Prostate gland (tissue), 2 donors: ENCODE measurements around the gene GAS6. TPM values are rescaled to one million over a fixed set of nuclear protein-coding genes. Genes with fewer than 3 reads are reported as not detected.

Source experiments
- DNase-seq: peaks from one replicate; pipeline ENCODE4 v3.0.0-alpha.2; 2019; ENCODE audit warnings: low spot score
- H3K27ac ChIP-seq, 2 donors: fragments of 200-600 bp; sonication (generic); 2 replicates each; pipeline ENCODE4 v1.5.1; 2017 to 2019
- H3K27me3 ChIP-seq: fragments of 200-600 bp; sonication (generic); replicated peaks from 2 replicates; pipeline ENCODE4 v1.5.1; 2019; ENCODE audit not compliant: insufficient read depth
- H3K36me3 ChIP-seq, 2 donors: fragments of 200-600 bp; sonication (generic); 1 replicate in 1 of 2; 2 replicates in 1 of 2; pipeline versions ENCODE4 v1.5.1 to v1.8.1; 2017 to 2019
- H3K4me1 ChIP-seq: fragments of 200-600 bp; sonication (generic); replicated peaks from 2 replicates; pipeline ENCODE4 v1.5.1; 2019
- H3K4me3 ChIP-seq, 2 donors: fragments of 200-600 bp; sonication (generic); 2 replicates each; pipeline ENCODE4 v1.5.1; 2017 to 2019
- H3K9me3 ChIP-seq: fragments of 200-600 bp; sonication (generic); 2 replicates; pipeline ENCODE4 v1.5.1; 2017
- CTCF ChIP-seq, 4 experiments: fragments of 200-600 bp in 2 of 4; fragments of 450-650 bp in 2 of 4; sonication (generic) in 2 of 4; IDR thresholded peaks; 1 replicate in 3 of 4; 2 replicates in 1 of 4; pipeline ENCODE4 v1.5.1; 2016 to 2019; ENCODE audit warnings: antibody characterized with exemption in 4 of 4, mild to moderate bottlenecking in 2 of 4, moderate library complexity in 2 of 4
- POLR2A ChIP-seq: fragments of 450-650 bp; IDR thresholded peaks from one replicate; pipeline ENCODE4 v1.6.1; 2016; ENCODE audit warnings: antibody characterized with exemption, mild to moderate bottlenecking
- POLR2AphosphoS5 ChIP-seq: sonication (generic); formaldehyde crosslinking; IDR thresholded peaks from one replicate; pipeline ENCODE4 v1.6.1; 2017; ENCODE audit warnings: antibody characterized with exemption
- WGBS: methylation state at CpG from one replicate; pipeline ENCODE4 v1.1.5; 2018; 5-methylcytosine and 5-hydroxymethylcytosine counted together
- intact Hi-C: fragments of 100-400 bp; cut with DNase I; formaldehyde crosslinking; loops from one replicate; pipeline ENCODE4 v1.14.2; 2022
- total RNA-seq, 2 donors: library from RNA; depleted of rRNA; stranded (reverse); fragments of >200 nt; gene quantifications; one replicate each; pipeline ENCODE4 v1.1.0, GENCODE V29; 2016

The GAS6 gene
- total RNA-seq, 2 donors from 2014 or later = 116 to 432 TPM

GRCh38 chr13:113848020-113848419 is 15.9 kb downstream of the GAS6 start:
- no peak overlapping the region for H3K4me3 ChIP-seq
- no peaks in the 10 kb centered on the region for H3K27me3 ChIP-seq
- no peak overlapping the region for H3K27ac ChIP-seq
- H3K36me3 ChIP-seq = no peaks in the 10 kb centered on the region
- intact Hi-C loops = no loop called here
- H3K4me1 ChIP-seq = no peaks in the 10 kb centered on the region
- no peaks in the 10 kb centered on the region for H3K9me3 ChIP-seq
- 81% methylated on average over 8 of the region's 8 CpGs for whole genome bisulfite sequencing
- no peak for DNase-seq
- TF ChIP-seq POLR2A (no peak), POLR2AphosphoS5 (no peak), CTCF (IDR thresholded peaks at IDR 0.05) (no peak)

- no peak for DNase-seq
- no peak overlapping the region for H3K4me3 ChIP-seq
- no peaks in the 10 kb centered on the region for H3K27me3 ChIP-seq
- 93% methylated on average over 28 of the region's 28 CpGs for WGBS
- H3K27ac ChIP-seq = no peak overlapping the region
- TF ChIP-seq POLR2AphosphoS5 (no peak), CTCF (IDR thresholded peaks at IDR 0.05) (no peak), POLR2A (no peak)
- H3K9me3 ChIP-seq = no peaks in the 10 kb centered on the region
- intact Hi-C loops = no loop called here
- H3K4me1 ChIP-seq = no peaks in the 10 kb centered on the region
- H3K36me3 ChIP-seq = no peaks in the 10 kb centered on the region
These were observed 17.1 kb downstream of the GAS6 start for GRCh38 chr13:113846636-113847318.

- WGBS = 86% methylated on average over 30 of the region's 30 CpGs
- no peaks in the 10 kb centered on the region for H3K27me3 ChIP-seq
- no peaks in the 10 kb centered on the region for H3K9me3 ChIP-seq
- H3K4me3 ChIP-seq = no peak overlapping the region
- no peak for DNase-seq
- H3K36me3 ChIP-seq = no peaks in the 10 kb centered on the region
- TF ChIP-seq POLR2A = no peak
- TF ChIP-seq CTCF (IDR thresholded peaks at IDR 0.05) = no peak
- no peak for TF ChIP-seq POLR2AphosphoS5
- H3K27ac ChIP-seq = no peak overlapping the region
- no peaks in the 10 kb centered on the region for H3K4me1 ChIP-seq
- intact Hi-C loops = no loop called here
These were observed 17.9 kb downstream of the GAS6 start for GRCh38 chr13:113845723-113846635.

- no peak for DNase-seq
- no peaks in the 10 kb centered on the region for H3K9me3 ChIP-seq
- no peaks in the 10 kb centered on the region for H3K4me1 ChIP-seq
- WGBS = 82% methylated on average over 13 of the region's 13 CpGs
- no peaks in the 10 kb centered on the region for H3K36me3 ChIP-seq
- TF ChIP-seq POLR2AphosphoS5 (no peak), POLR2A (no peak)
- no peaks in the 10 kb centered on the region for H3K27me3 ChIP-seq
- H3K4me3 ChIP-seq = no peak overlapping the region
- H3K27ac ChIP-seq = no peak overlapping the region
- intact Hi-C loops = no loop called here
These were observed 18.8 kb downstream of the GAS6 start for GRCh38 chr13:113845055-113845454.

GRCh38 chr13:113843864-113844556 is 19.9 kb downstream of the GAS6 start:
- H3K4me3 ChIP-seq = no peak overlapping the region
- H3K9me3 ChIP-seq = no peaks in the 10 kb centered on the region
- no peak for TF ChIP-seq CTCF (IDR thresholded peaks at IDR 0.05)
- TF ChIP-seq POLR2AphosphoS5 = no peak
- TF ChIP-seq POLR2A = no peak
- H3K4me1 ChIP-seq = peaks cover 3% of the 10 kb centered on the region
- DNase-seq = no peak
- WGBS = 81% methylated on average over 26 of the region's 26 CpGs
- no peak overlapping the region for H3K27ac ChIP-seq
- intact Hi-C loops = no loop called here
- H3K27me3 ChIP-seq = no peaks in the 10 kb centered on the region
- H3K36me3 ChIP-seq = no peaks in the 10 kb centered on the region
